ENCODE results near the gene SEC14L3. TPM values are rescaled to one million over a fixed set of nuclear protein-coding genes. Genes with fewer than 3 reads are reported as not detected.
A peak's percentile ranks its signal among the peaks of the same experiment; 100 is the strongest.
"Not testable (repeated sequence)": the region's sequence is repeated elsewhere in the genome, so short reads cannot be mapped to it uniquely, and the experiment has no call there.

The SEC14L3 gene
- total and polyA plus RNA-seq, 5 donors from 2014 or later: not detected

GRCh38 chr22:30452861-30453260 is 19.0 kb downstream of the SEC14L3 start:
- Mint-ChIP-seq H3K27me3 (peaks cover 26% of the 10 kb centered on the region), H3K27ac (no peak overlapping the region), H3K9me3 (peaks cover 0 to 1% (median 0%) of the 10 kb centered on the region in 7 donors), H3K36me3 (no peaks in the 10 kb centered on the region), H3K4me1 (no peaks in the 10 kb centered on the region), H3K4me3 (no peak overlapping the region)
- Histone ChIP-seq H3K4me3 (ENCODE audit: low read depth, low read length) (no peak overlapping the region), H3K4me1 (ENCODE audit: control insufficient read depth, insufficient read depth, low read length, poor library complexity, severe bottlenecking) (no peaks in the 10 kb centered on the region), H3K36me3 (ENCODE audit: control insufficient read depth, insufficient read depth, low read length) (no peaks in the 10 kb centered on the region), H3K27me3 (ENCODE audit: control insufficient read depth, insufficient read depth, low read length) (no peaks in the 10 kb centered on the region), H3K27ac (ENCODE audit: insufficient read depth, low read length, poor library complexity, severe bottlenecking) (no peak overlapping the region), H3K9me3 (ENCODE audit: control insufficient read depth in 2 of 2, low read length in 2 of 2) (no peaks in the 10 kb centered on the region)
- ATAC-seq (ENCODE audit: low read depth in 2 of 2) (no peak), DNase-seq (no peak)

- H3K27ac ChIP-seq (ENCODE audit: insufficient read depth, low read length, poor library complexity, severe bottlenecking); H3K27ac Mint-ChIP-seq; ATAC-seq (ENCODE audit: low read depth in 2 of 2); H3K4me3 Mint-ChIP-seq; H3K4me1 Mint-ChIP-seq; DNase-seq; H3K36me3 ChIP-seq (ENCODE audit: control insufficient read depth, insufficient read depth, low read length); H3K4me1 ChIP-seq (ENCODE audit: control insufficient read depth, insufficient read depth, low read length, poor library complexity, severe bottlenecking); H3K36me3 Mint-ChIP-seq; H3K27me3 ChIP-seq (ENCODE audit: control insufficient read depth, insufficient read depth, low read length); H3K4me3 ChIP-seq (ENCODE audit: low read depth, low read length); H3K9me3 ChIP-seq (ENCODE audit: control insufficient read depth in 2 of 2, low read length in 2 of 2); H3K9me3 Mint-ChIP-seq: not testable (repeated sequence)
- peaks cover 31% of the 10 kb centered on the region for H3K27me3 Mint-ChIP-seq
Observed at GRCh38 chr22:30451488-30451887, 20.3 kb downstream of the SEC14L3 start.

- H3K27me3 ChIP-seq (ENCODE audit: control insufficient read depth, insufficient read depth, low read length): peaks cover 16% of the 10 kb centered on the region
- H3K27ac Mint-ChIP-seq: no peak overlapping the region
- no peaks in the 10 kb centered on the region for H3K36me3 Mint-ChIP-seq
Observed at GRCh38 chr22:30447656-30448055, 24.2 kb downstream of the SEC14L3 start.

GRCh38 chr22:30445438-30446145 is 26.2 kb downstream of the SEC14L3 start:
- Histone ChIP-seq H3K4me3 (ENCODE audit: low read depth, low read length) (no peak overlapping the region), H3K36me3 (ENCODE audit: control insufficient read depth, insufficient read depth, low read length) (no peaks in the 10 kb centered on the region), H3K4me1 (ENCODE audit: control insufficient read depth, insufficient read depth, low read length, poor library complexity, severe bottlenecking) (no peaks in the 10 kb centered on the region), H3K9me3 (ENCODE audit: control insufficient read depth in 2 of 2, low read length in 2 of 2) (no peaks in the 10 kb centered on the region), H3K27me3 (ENCODE audit: control insufficient read depth, insufficient read depth, low read length) (peaks cover 16% of the 10 kb centered on the region), H3K27ac (ENCODE audit: insufficient read depth, low read length, poor library complexity, severe bottlenecking) (no peak overlapping the region)
- no peak for ATAC-seq (ENCODE audit: low read depth in 2 of 2)
- Mint-ChIP-seq H3K27me3 (peaks cover 65% of the 10 kb centered on the region), H3K4me3 (peak overlapping the region in 1 of 4 donors; percentile 9), H3K4me1 (peaks cover 6 to 23% (median 11%) of the 10 kb centered on the region in 4 donors), H3K9me3 (peaks cover 0 to 10% (median 4%) of the 10 kb centered on the region in 7 donors), H3K36me3 (no peaks in the 10 kb centered on the region), H3K27ac (no peak overlapping the region)
- no peak for DNase-seq

More at GRCh38 chr22:30447656-30448055, 24.2 kb downstream of the SEC14L3 start:
- H3K27me3 Mint-ChIP-seq: peaks cover 50% of the 10 kb centered on the region
- H3K36me3 ChIP-seq (ENCODE audit: control insufficient read depth, insufficient read depth, low read length): no peaks in the 10 kb centered on the region
- H3K9me3 ChIP-seq (ENCODE audit: control insufficient read depth in 2 of 2, low read length in 2 of 2): no peaks in the 10 kb centered on the region
- DNase-seq: no peak
- no peak overlapping the region for H3K4me3 ChIP-seq (ENCODE audit: low read depth, low read length)
- H3K4me1 Mint-ChIP-seq: peaks cover 0 to 15% (median 5%) of the 10 kb centered on the region in 4 donors
- H3K9me3 Mint-ChIP-seq: peaks cover 0 to 5% (median 0%) of the 10 kb centered on the region in 7 donors
- H3K4me3 Mint-ChIP-seq: no peak overlapping the region
- no peak for ATAC-seq (ENCODE audit: low read depth in 2 of 2)
- H3K27ac ChIP-seq (ENCODE audit: insufficient read depth, low read length, poor library complexity, severe bottlenecking): no peak overlapping the region
- H3K4me1 ChIP-seq (ENCODE audit: control insufficient read depth, insufficient read depth, low read length, poor library complexity, severe bottlenecking): no peaks in the 10 kb centered on the region

GRCh38 chr22:30444632-30445437 is 27.0 kb downstream of the SEC14L3 start:
- H3K9me3 Mint-ChIP-seq: peaks cover 0 to 10% (median 4%) of the 10 kb centered on the region in 7 donors
- peak overlapping the region in 1 of 4 donors; percentile 9 for H3K4me3 Mint-ChIP-seq
- Histone ChIP-seq H3K4me3 (ENCODE audit: low read depth, low read length) (no peak overlapping the region), H3K9me3 (ENCODE audit: control insufficient read depth in 2 of 2, low read length in 2 of 2) (no peaks in the 10 kb centered on the region), H3K4me1 (ENCODE audit: control insufficient read depth, insufficient read depth, low read length, poor library complexity, severe bottlenecking) (no peaks in the 10 kb centered on the region), H3K27ac (ENCODE audit: insufficient read depth, low read length, poor library complexity, severe bottlenecking) (no peak overlapping the region), H3K36me3 (ENCODE audit: control insufficient read depth, insufficient read depth, low read length) (no peaks in the 10 kb centered on the region), H3K27me3 (ENCODE audit: control insufficient read depth, insufficient read depth, low read length) (peaks cover 16% of the 10 kb centered on the region)
- peak; percentile 20 to 69 (median 45) for DNase-seq
- ATAC-seq (ENCODE audit: low read depth in 2 of 2): no peak
- peaks cover 6 to 25% (median 11%) of the 10 kb centered on the region in 4 donors for H3K4me1 Mint-ChIP-seq
- H3K27me3 Mint-ChIP-seq: peaks cover 68% of the 10 kb centered on the region
- H3K27ac Mint-ChIP-seq: no peak overlapping the region
- no peaks in the 10 kb centered on the region for H3K36me3 Mint-ChIP-seq

- no peak overlapping the region for H3K4me3 ChIP-seq (ENCODE audit: low read depth, low read length)
- Mint-ChIP-seq H3K27me3 (peaks cover 74% of the 10 kb centered on the region), H3K9me3 (peaks cover 0 to 15% (median 8%) of the 10 kb centered on the region in 7 donors), H3K36me3 (no peaks in the 10 kb centered on the region), H3K4me1 (peaks cover 6 to 30% (median 11%) of the 10 kb centered on the region in 4 donors), H3K27ac (no peak overlapping the region), H3K4me3 (no peak overlapping the region)
- H3K27ac ChIP-seq (ENCODE audit: insufficient read depth, low read length, poor library complexity, severe bottlenecking): no peak overlapping the region
- H3K36me3 ChIP-seq (ENCODE audit: control insufficient read depth, insufficient read depth, low read length): no peaks in the 10 kb centered on the region
- H3K4me1 ChIP-seq (ENCODE audit: control insufficient read depth, insufficient read depth, low read length, poor library complexity, severe bottlenecking): peaks cover 3% of the 10 kb centered on the region
- DNase-seq (no peak), ATAC-seq (ENCODE audit: low read depth in 2 of 2) (no peak)
- peaks cover 2 to 5% of the 10 kb centered on the region in 2 experiments for H3K9me3 ChIP-seq (ENCODE audit: control insufficient read depth in 2 of 2, low read length in 2 of 2)
- peaks cover 14% of the 10 kb centered on the region for H3K27me3 ChIP-seq (ENCODE audit: control insufficient read depth, insufficient read depth, low read length)
Observed at GRCh38 chr22:30441088-30441487, 30.7 kb downstream of the SEC14L3 start.

GRCh38 chr22:30439836-30440235 is 32.0 kb downstream of the SEC14L3 start:
- Histone ChIP-seq H3K9me3 (ENCODE audit: control insufficient read depth in 2 of 2, low read length in 2 of 2) (peaks cover 2 to 11% of the 10 kb centered on the region in 2 experiments), H3K36me3 (ENCODE audit: control insufficient read depth, insufficient read depth, low read length) (no peaks in the 10 kb centered on the region), H3K4me3 (ENCODE audit: low read depth, low read length) (no peak overlapping the region), H3K27me3 (ENCODE audit: control insufficient read depth, insufficient read depth, low read length) (peaks cover 7% of the 10 kb centered on the region), H3K4me1 (ENCODE audit: control insufficient read depth, insufficient read depth, low read length, poor library complexity, severe bottlenecking) (peaks cover 10% of the 10 kb centered on the region), H3K27ac (ENCODE audit: insufficient read depth, low read length, poor library complexity, severe bottlenecking) (no peak overlapping the region)
- DNase-seq (no peak), ATAC-seq (ENCODE audit: low read depth in 2 of 2) (no peak)
- no peak overlapping the region for H3K27ac Mint-ChIP-seq
- H3K9me3 Mint-ChIP-seq: peaks cover 0 to 25% (median 11%) of the 10 kb centered on the region in 7 donors
- peaks cover 4% of the 10 kb centered on the region for H3K36me3 Mint-ChIP-seq
- peaks cover 12 to 35% (median 18%) of the 10 kb centered on the region in 4 donors for H3K4me1 Mint-ChIP-seq
- peaks cover 76% of the 10 kb centered on the region for H3K27me3 Mint-ChIP-seq
- H3K4me3 Mint-ChIP-seq: no peak overlapping the region

Measured in CD4-positive, CD25-positive, alpha-beta regulatory T cell (primary cell).